ENCODE results near the gene FAM222A. TPM values are rescaled to one million over a fixed set of nuclear protein-coding genes. Genes with fewer than 3 reads are reported as not detected.

FAM222A gene
- total and polyA plus RNA-seq, 2 of the 8 experiments (the other 6 are each of a cell fraction or from before 2014, with no cell fraction given): 0.94 to 1.1 TPM

DNA sequence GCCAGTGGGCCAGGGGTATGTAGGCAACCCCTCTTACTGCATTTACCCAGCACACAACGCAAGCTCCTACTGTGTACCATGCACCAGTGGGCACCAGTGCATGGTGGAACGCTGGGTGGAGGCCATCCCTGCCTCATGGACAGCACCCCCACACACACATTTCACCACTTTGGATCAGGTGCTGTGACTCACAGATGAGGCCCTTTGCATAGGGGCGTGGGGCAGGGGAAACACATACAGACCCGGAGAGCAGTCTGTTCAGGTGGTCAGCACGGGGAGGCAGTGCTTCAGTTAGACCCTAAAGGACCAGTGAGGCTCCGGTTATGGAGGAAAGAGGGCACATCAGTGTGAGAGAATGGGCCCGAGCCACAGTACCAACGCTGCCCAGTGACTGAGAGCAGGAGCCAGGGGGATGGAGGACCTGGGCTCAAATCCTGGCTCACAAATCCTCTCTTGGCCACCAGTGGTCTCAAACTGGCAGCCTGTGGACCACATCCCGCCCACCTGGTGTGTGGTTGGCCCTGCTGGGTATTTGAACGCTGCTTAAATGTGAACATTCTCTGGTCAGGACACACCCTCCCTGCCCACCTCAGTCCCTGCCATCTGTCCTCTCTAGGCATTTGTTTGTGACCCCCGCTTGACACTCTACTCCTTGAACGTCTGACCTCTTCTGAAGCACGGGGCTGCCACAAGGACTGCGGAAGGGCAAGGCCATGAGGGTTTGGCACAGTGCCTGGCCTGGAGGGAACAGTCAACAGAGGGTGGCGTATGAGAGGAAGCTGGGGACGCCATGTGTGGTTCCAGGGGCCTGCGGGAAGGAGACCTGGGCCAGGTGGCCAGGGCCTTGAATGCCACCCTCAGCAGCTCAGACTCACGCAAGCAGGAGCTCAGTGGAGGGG is 46.7 kb downstream of the FAM222A start (continued):
- TF ChIP-seq, protein P1, sequence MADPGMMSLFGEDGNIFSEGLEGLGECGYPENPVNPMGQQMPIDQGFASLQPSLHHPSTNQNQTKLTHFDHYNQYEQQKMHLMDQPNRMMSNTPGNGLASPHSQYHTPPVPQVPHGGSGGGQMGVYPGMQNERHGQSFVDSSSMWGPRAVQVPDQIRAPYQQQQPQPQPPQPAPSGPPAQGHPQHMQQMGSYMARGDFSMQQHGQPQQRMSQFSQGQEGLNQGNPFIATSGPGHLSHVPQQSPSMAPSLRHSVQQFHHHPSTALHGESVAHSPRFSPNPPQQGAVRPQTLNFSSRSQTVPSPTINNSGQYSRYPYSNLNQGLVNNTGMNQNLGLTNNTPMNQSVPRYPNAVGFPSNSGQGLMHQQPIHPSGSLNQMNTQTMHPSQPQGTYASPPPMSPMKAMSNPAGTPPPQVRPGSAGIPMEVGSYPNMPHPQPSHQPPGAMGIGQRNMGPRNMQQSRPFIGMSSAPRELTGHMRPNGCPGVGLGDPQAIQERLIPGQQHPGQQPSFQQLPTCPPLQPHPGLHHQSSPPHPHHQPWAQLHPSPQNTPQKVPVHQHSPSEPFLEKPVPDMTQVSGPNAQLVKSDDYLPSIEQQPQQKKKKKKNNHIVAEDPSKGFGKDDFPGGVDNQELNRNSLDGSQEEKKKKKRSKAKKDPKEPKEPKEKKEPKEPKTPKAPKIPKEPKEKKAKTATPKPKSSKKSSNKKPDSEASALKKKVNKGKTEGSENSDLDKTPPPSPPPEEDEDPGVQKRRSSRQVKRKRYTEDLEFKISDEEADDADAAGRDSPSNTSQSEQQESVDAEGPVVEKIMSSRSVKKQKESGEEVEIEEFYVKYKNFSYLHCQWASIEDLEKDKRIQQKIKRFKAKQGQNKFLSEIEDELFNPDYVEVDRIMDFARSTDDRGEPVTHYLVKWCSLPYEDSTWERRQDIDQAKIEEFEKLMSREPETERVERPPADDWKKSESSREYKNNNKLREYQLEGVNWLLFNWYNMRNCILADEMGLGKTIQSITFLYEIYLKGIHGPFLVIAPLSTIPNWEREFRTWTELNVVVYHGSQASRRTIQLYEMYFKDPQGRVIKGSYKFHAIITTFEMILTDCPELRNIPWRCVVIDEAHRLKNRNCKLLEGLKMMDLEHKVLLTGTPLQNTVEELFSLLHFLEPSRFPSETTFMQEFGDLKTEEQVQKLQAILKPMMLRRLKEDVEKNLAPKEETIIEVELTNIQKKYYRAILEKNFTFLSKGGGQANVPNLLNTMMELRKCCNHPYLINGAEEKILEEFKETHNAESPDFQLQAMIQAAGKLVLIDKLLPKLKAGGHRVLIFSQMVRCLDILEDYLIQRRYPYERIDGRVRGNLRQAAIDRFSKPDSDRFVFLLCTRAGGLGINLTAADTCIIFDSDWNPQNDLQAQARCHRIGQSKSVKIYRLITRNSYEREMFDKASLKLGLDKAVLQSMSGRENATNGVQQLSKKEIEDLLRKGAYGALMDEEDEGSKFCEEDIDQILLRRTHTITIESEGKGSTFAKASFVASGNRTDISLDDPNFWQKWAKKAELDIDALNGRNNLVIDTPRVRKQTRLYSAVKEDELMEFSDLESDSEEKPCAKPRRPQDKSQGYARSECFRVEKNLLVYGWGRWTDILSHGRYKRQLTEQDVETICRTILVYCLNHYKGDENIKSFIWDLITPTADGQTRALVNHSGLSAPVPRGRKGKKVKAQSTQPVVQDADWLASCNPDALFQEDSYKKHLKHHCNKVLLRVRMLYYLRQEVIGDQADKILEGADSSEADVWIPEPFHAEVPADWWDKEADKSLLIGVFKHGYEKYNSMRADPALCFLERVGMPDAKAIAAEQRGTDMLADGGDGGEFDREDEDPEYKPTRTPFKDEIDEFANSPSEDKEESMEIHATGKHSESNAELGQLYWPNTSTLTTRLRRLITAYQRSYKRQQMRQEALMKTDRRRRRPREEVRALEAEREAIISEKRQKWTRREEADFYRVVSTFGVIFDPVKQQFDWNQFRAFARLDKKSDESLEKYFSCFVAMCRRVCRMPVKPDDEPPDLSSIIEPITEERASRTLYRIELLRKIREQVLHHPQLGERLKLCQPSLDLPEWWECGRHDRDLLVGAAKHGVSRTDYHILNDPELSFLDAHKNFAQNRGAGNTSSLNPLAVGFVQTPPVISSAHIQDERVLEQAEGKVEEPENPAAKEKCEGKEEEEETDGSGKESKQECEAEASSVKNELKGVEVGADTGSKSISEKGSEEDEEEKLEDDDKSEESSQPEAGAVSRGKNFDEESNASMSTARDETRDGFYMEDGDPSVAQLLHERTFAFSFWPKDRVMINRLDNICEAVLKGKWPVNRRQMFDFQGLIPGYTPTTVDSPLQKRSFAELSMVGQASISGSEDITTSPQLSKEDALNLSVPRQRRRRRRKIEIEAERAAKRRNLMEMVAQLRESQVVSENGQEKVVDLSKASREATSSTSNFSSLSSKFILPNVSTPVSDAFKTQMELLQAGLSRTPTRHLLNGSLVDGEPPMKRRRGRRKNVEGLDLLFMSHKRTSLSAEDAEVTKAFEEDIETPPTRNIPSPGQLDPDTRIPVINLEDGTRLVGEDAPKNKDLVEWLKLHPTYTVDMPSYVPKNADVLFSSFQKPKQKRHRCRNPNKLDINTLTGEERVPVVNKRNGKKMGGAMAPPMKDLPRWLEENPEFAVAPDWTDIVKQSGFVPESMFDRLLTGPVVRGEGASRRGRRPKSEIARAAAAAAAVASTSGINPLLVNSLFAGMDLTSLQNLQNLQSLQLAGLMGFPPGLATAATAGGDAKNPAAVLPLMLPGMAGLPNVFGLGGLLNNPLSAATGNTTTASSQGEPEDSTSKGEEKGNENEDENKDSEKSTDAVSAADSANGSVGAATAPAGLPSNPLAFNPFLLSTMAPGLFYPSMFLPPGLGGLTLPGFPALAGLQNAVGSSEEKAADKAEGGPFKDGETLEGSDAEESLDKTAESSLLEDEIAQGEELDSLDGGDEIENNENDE (IDR thresholded peaks at IDR 0.05; ENCODE audit: insufficient replicate concordance, low read length): no peak
- TF ChIP-seq POU5F1 (IDR thresholded peaks at IDR 0.05; ENCODE audit: low read depth, low read length): no peak
- TF ChIP-seq, protein P2, sequence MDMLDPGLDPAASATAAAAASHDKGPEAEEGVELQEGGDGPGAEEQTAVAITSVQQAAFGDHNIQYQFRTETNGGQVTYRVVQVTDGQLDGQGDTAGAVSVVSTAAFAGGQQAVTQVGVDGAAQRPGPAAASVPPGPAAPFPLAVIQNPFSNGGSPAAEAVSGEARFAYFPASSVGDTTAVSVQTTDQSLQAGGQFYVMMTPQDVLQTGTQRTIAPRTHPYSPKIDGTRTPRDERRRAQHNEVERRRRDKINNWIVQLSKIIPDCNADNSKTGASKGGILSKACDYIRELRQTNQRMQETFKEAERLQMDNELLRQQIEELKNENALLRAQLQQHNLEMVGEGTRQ (IDR thresholded peaks at IDR 0.05; ENCODE audit: low read length): no peak
- TF ChIP-seq SP2 (IDR thresholded peaks at IDR 0.05; ENCODE audit: low read length): no peak
- TF ChIP-seq SIX5 (IDR thresholded peaks at IDR 0.05; ENCODE audit: low read depth, low read length): no peak
- TF ChIP-seq TAF7 (optimal IDR thresholded peaks at IDR 0.05; ENCODE audit: borderline replicate concordance, low read depth, low read length): no peak
- TF ChIP-seq RAD21 (IDR thresholded peaks at IDR 0.05 in 1 of 2, conservative IDR thresholded peaks at IDR 0.05 in 1 of 2; ENCODE audit: low read depth in 2 of 2, low read length in 2 of 2): no peak
